Caki2 (cell line): Measurements from ENCODE around the gene RNF186. TPM values are rescaled to one million over a fixed set of nuclear protein-coding genes. Genes with fewer than 3 reads are reported as not detected.
A peak's percentile ranks its signal among the peaks of the same experiment; 100 is the strongest.
"Not testable (repeated sequence)": the region's sequence is repeated elsewhere in the genome, so short reads cannot be mapped to it uniquely, and the experiment has no call there.

ENCODE experiments used
- DNase-seq: peaks from one replicate; pipeline ENCODE4 v3.0.0-alpha.2; 2015; ENCODE audit warnings: low read depth
- in situ Hi-C: cut with HindIII; loops from 2 replicates; pipeline ENCODE4 v1.10.0; 2016; ENCODE audit warnings: low sequenced_read_pairs, low pct_unique_long_range_greater_than_20kb, mixed read lengths
- total RNA-seq: library from RNA; depleted of rRNA; stranded (reverse); fragments of >200 nt; shearing (Covaris generic); gene quantifications from 2 replicates; pipeline ENCODE4 v1.2.3, GENCODE V29; 2014; ENCODE audit warnings: low replicate concordance; rRNA removed

Gene RNF186, protein sequence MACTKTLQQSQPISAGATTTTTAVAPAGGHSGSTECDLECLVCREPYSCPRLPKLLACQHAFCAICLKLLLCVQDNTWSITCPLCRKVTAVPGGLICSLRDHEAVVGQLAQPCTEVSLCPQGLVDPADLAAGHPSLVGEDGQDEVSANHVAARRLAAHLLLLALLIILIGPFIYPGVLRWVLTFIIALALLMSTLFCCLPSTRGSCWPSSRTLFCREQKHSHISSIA
- total RNA-seq = not detected in 2 replicates

DNA sequence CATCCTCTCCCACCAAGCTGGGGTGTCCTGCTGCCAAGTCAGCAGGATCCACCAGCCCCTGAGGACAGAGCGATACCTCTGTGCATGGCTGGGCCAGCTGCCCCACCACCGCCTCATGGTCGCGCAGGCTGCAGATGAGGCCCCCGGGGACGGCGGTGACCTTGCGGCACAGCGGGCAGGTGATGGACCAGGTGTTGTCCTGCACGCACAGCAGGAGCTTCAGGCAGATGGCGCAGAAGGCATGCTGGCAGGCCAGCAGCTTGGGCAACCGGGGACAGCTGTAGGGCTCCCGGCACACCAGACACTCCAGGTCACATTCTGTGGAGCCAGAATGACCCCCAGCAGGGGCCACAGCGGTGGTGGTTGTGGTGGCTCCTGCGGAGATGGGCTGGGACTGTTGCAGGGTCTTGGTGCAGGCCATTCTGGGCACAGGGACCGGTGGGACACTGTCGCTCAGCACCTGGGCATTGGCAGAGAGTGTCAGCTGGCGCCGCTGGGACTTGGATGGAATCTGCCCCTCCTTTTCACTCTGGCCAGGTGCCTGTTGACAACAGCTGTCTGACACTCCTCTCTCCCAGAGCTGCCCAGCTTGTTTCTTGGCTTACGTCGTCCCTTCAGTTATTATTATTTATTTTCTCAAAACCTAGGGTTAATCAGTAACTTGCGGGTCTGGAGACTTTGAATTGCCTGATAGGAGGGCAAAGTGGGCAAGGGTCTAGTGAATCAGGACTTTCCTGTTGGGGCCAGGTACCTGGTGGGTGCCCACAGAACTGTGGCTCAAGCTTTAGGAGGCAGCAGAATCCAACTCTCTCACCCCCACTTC is at the start of gene RNF186:
RNF186 (minus strand) TSS at position 603 of the 823 bp plus-strand sequence; CDS start at position 421, 182 bp downstream.
- DNase-seq = peak; percentile 12
- in situ Hi-C loops = no loop called here

DNA sequence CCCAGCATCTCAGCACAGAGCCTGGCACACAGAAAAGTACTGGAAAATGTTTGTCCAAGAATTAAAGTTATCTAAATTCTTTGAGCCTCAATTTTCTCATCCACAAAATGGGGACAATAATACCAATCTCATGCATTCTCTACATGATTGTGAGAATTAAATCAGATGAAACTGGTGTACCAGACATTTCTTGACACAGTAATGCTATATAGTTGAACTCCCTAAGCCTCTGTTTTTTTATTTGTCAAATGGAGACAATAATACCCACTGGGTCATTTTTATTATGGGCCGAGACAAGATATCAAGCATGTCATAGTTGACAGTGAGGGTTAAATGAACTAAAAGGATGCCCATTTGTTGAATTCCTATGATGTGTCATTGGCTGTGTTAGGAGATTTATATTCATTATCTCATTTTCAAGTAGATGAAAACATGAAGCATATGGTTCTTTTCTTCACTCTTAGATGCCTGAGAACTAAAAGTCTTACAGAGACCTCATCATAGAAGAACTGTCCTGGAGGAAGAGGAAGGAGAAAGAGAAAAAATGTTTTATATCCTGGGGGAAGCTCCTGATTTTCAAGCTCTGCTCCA is 49.6 kb upstream of the RNF186 start:
- in situ Hi-C loops = no loop called here

DNA sequence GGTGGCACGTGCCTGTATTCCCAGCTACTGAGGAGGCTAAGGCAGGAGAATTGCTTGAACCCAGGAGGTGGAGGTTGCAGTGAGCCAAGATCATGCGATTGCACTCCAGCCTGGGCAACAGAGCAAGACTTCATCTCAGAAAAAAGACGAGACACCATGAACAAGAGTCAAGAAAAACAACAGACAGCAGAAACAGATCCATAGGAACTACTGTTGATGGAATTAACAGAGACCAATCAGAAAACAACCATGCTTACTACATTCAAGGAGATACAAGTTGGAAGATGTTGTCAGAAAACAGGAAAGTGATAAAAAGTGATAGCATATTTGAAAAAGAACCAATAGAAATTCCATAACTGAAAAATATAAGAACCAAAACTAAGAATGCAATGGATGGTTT is 47.9 kb upstream of the RNF186 start:
- DNase-seq = no peak
- in situ Hi-C loops = no loop called here

More for the DNA sequence above, 49.6 kb upstream of the RNF186 start:
- DNase-seq = no peak

DNA sequence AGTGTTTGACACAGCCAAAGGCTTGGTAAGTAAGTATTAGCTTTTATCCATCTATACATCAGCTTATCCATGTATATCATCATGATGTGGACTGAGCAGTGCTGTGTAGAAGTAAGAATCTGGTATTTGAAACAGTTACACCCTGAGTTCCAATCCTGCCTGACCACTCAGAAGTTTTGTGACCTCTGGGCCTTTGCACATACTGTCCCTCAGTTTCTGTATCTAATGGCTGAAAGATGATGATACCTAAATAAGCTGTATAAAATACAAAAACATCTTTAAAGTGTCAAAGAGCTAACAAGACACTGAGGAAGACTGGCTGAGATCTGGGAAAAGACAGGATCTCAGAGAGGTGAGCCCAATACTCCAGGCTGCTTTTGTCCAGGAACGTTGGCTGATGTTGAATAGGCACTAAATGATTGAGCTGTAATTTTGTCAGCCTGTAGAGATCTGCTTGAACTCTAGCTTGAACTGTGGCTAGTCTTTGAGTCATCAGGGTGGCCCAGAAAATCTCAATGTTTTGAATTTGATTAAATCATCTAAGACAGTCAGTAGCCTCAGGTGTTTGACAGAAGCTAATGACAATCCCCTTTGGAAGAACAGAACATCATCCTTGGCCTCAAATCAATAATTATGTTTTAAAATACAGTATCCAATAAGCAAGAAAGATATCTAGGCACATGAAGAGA is 46.9 kb upstream of the RNF186 start:
- DNase-seq = no peak

DNA sequence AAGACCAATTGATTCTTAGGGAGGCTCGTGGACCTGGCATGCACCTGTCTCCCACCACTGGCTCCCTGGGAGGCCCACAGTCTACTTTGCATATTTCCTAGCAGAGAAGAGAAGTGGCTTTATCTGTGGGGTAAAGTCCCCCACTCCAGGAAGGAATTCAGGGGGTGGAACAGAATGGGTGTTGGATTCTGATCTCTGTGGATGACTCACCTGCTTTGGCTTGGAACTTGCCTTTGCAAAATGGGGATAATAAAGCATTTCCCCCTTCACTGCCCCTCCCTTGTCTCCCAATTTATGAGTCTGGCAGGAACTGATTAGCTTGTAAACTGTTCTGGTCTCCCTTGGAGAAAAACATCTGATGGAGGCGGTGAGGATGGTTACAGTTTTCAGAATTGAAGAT is 46.0 kb upstream of the RNF186 start:
- in situ Hi-C loops = no loop called here
- DNase-seq = no peak

More for the DNA sequence above, 46.9 kb upstream of the RNF186 start:
- in situ Hi-C loops = no loop called here

DNA sequence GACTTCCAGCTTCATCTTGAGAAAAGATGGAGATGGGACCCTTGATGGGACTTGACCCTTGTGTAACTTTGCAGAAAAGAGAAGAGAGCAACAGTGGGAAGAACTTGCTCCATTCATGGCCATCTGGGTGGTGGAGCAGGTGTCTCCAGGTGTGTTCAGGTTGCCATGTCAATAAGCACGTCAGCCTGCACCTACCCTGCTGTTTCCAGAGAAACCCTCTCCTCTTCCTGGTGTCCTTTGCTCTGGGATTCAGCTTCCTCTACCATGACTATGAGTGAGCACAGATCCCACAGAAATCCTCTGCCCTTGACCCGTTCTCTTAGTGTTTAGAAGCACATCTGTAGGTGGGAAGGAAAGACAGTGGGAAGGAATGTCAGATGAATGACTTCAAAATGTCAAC is 45.3 kb upstream of the RNF186 start:
- in situ Hi-C loops = no loop called here
- DNase-seq = no peak

DNA sequence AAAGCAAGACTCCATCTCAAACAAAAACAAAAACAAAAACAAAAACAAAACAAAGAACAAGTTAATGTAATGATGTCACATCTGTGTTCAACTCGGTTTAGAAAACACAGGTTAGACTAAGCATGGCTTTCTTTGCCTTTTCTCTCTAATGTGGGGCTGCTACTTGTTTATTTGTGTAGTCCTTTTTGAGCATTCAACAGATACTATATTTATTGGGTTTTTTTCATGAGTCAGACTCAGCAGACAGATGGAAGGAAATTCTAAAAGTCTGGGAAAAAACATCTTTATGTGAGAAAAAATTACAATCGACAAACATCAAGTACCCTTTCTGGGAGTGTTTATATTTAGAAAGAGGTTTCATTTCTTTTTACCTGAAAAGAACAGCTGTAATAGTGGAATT is 44.8 kb upstream of the RNF186 start:
- in situ Hi-C loops = no loop called here
- DNase-seq = no peak

DNA sequence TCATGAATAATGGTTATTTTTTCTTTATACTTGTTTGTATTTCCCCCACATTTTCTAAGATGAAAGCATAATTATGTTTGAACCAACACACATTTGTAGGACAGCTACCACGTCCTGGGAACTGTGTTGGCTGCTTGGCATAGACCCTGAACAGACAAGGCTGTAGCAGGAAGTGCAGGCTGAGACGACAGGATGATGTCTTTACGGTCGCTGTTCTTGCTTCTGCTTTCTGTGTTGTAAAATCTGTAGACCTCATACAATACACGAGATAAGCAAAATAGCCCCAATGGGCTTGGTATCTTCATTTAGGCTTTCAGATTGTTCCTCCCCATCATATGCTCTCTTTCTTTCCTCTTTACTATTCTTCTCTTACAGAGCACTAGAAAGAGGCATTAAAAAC is 43.8 kb upstream of the RNF186 start:
- in situ Hi-C loops = no loop called here
- DNase-seq = no peak

DNA sequence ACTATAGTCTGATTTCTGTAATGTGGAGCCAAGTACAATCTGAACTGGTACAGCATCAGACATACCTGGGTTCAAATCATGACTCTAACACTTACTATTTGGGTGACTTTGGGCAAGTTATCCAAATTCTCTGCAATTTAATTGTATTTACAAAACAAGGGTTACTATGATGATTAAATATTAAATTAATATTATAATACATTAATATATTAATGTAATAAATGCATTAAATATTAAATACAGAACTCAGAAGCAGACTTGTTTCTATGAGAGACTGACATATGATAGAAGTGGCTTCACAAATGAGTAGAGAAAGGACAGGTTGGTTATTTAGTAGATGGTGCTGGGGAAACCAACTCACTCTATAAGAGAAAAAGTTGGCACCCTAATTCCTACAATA is 39.8 kb upstream of the RNF186 start:
- in situ Hi-C loops = no loop called here

DNA sequence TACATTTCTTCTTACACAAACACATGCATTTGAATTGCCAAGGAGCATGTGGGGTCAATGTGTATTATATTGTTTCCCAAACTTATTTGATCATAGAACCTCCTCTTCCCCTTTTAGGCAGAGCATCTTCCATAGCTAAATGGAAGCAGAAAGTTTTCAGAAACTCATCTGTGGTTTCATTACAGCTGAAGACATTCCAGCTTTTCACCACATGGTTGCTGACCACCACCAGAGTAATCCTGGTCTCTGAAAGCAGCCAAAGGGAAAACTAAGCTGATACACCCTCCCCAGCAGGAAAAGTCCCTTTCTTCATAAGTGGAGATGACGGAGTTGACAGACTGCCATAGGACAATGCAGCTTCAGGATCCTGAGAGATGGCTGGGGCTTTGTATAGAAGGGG is 37.0 kb upstream of the RNF186 start:
- in situ Hi-C loops = no loop called here
- no peak for DNase-seq

More for the DNA sequence above, 39.8 kb upstream of the RNF186 start:
- no peak for DNase-seq

DNA sequence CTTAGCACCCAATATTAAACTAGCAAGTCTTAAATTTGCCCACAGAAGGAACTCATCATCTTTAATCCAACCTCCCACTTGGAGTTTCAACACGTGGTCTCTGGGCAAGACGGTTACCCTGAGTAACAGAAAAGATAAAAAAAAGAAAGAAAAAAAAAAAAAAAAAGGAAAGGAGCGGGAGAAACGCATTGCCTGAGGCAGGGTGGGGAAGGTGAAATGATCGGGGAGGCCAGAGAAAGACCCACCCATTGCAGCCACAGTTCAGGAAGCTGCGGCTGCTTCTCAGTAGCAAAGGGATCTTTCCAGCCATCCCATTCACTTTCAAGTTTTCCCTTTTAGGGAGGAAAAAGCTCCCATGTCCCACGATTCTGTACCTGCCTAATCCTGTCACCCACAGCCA is 35.1 kb upstream of the RNF186 start:
- in situ Hi-C loops = no loop called here
- DNase-seq = no peak

DNA sequence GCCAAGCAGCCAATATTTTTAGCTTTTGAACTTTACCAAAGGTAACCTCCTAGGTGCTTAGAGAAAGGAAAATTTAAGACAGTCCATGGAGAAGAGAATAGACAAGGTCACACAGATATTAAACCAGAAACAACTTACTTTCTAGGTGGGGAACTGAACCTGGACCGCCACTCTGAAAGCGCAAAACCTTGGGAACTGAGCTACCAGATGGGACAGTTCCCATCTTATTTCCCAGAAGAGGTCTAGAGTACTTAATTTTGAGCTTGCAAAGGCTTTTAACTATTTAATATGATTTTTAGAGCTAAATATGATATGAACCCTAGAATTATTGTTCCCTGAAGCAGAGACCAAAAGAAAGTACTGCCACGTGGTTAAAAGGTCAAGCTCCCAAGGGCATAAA is 34.2 kb upstream of the RNF186 start:
- DNase-seq, in situ Hi-C loops: not testable (repeated sequence)

DNA sequence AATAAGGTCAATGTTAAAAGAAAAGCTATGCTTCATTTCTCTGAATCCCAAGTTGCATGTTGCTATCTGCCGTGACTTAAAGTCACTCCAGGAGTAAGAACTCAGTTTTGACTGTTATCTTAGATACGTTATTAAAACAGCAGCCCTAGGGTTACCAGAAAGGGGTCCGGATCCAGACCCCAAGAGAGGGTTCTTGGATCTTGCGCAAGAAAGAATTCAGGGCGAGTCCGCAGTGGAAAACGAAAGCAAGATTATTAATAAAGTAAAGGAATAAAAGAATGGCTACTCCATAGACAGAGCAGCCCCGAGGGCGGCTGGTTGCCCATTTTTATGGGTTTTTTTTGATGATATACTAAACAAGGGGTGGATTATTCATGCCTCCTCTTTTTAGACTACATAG is 32.3 kb upstream of the RNF186 start:
- in situ Hi-C loops, DNase-seq: not testable (repeated sequence)

DNA sequence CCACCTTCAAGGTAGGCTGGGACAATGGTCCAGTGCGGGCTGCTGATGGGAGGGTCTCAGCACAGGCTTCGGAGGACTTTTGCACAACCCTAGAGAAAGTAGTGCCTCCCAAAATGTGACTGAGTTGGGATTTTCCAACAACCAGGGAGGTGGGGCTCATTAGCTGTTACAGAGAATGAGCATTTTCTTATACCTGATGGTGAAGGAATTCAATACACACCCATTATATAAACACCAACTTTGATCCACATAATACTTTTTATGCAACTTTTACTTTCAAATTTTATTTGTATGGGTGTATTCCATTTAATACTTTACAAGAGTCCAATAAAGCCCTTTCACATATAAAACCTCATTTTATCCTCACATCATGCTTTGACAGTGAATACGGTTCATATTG is 31.3 kb upstream of the RNF186 start:
- DNase-seq = no peak
- in situ Hi-C loops = no loop called here

DNA sequence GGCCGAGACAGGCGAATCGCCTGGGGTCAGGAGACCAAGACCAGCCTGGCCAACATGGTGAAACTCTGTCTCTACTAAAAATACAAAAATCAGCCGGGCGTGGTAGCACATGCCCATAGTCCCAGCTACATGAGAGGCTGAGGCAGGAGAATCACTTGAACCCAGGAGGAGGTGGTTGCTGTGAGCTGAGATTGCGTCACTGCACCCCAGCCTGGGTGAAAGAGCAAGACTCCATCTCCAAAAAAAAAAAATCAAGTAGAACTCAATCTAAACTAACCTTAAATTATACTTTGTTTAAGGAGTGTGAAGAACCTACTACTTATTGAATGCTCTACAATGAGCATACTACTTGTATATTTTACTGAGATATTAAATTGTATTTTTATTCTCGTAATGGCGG is 30.5 kb upstream of the RNF186 start:
- DNase-seq = no peak
- in situ Hi-C loops = no loop called here

DNA sequence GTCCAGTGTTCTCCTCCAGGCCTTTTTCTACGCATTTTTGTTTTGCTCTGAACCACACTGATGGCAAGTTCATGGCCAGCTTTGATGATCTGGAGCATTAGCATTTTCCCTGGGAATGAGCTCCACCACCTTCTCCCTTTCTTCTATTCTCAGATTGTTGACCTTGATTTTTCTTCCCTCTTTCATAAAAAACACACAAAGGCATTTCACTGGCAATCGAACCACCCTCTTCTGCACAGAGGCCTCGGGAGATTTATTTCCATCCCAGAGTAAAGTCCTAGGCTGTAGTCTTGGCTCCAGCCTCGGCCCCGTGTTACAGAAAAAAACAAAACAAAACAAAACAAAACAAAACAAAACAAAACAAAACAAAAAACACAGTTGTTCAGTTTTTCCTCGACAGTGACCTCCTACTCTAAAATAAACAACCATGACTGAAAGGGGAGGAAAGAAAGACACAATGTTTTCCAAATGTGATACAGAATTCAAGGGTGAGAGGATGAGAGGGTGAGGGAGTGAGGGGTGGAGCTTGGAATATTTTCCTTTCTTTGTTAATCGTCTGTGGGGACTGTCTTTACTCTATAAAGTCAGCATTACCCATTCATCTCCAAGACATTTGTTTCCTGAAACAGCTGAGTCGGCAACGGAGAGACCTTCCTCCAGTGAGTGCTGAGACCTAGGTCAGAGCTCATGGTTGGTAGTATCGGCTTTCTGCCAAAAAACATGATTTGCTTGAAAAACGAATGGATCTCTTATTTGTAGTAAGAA is 29.8 kb upstream of the RNF186 start:
- in situ Hi-C loops = no loop called here
- no peak for DNase-seq

DNA sequence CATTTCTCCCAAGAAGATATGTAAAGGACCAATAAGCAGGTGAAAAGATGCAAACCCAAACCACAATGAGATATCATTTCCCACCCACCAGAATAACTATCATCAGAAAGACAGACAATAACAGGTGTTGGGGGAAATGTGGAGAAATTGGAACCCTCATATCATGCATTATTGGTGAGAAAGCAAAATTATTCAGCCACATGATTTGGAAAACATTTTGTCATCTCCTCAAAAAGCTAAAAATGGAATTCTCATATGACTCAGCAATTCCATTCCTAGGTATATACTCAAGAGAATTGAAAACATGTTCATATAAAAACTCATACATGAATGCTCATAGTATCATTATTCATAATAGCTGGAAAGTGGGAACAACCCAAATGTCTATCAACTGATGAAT is 25.1 kb upstream of the RNF186 start:
- no peak for DNase-seq
- in situ Hi-C loops = no loop called here

DNA sequence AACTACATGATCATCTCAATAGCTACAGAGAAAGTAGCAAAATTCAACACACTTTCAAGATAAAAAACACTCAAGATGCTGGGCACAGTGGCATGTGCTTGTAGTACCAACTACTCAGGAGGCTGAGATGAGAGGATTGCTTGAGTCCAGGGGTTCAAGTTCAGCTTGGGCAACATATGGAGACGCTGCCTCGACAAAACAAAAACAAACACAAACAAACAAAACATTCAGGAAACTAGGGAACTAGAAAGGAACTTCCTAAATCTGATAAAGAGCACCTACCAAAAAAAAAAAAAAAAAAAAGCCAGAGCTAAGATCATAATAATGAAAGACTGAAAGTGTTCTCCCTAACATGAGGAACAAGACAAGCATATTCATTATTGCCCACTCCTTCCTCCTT is 22.8 kb upstream of the RNF186 start:
- in situ Hi-C loops = no loop called here
- DNase-seq = no peak
